Suprapubic skin (tissue), 3 donors: ENCODE results near the gene PNP.

Experiments
- CTCF ChIP-seq, 2 donors: fragments of 200-600 bp in 1 of 2; fragments of 450-650 bp in 1 of 2; sonication (generic) in 1 of 2; IDR thresholded peaks; one replicate each; pipeline ENCODE4 v1.5.1; 2016 to 2019; ENCODE audit warnings: antibody characterized with exemption in 2 of 2, mild to moderate bottlenecking in 1 of 2, moderate library complexity in 1 of 2
- EP300 ChIP-seq: sonication (generic); formaldehyde crosslinking; IDR thresholded peaks from one replicate; pipeline ENCODE4 v1.6.1; 2017; ENCODE audit warnings: antibody characterized with exemption

DNA sequence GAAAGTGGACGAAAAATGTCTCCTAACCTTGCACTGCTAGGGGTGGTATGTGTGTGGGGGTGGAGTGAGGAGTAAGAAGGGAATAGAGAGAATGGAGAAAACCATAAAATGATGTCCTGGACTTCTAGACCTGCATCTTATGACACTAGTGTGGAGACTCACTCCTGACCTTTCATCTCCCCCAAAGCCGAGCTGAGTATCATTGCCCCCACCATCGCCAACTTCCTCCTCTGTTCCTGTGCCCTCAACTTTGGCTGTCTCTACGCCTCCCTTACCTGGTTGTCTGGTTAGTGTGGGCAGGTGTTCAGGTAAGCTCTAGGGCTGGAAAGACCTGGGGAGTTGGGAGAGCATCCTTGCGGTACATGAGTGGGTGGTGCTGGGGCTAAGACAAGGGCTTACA lies 28.7 kb upstream of the PNP start:
- TF ChIP-seq CTCF (IDR thresholded peaks at IDR 0.05) (no peak), EP300 (no peak)
